Colonic mucosa (tissue), 4 donors: Measurements from ENCODE around the gene DHPS. TPM values are rescaled to one million over a fixed set of nuclear protein-coding genes. Genes with fewer than 3 reads are reported as not detected.

Source experiments
- DNase-seq: peaks from one replicate; pipeline ENCODE4 v3.0.0-alpha.2; 2020
- H3K27ac ChIP-seq: fragments of 200-600 bp; one replicate; pipeline ENCODE4 v1.8.0; 2021
- H3K27me3 ChIP-seq: fragments of 200-600 bp; one replicate; pipeline ENCODE4 v1.8.0; 2021
- H3K36me3 ChIP-seq: fragments of 200-600 bp; one replicate; pipeline ENCODE4 v1.8.0; 2021
- H3K4me1 ChIP-seq: fragments of 200-600 bp; one replicate; pipeline ENCODE4 v1.8.0; 2021; ENCODE audit warnings: mild to moderate bottlenecking
- H3K4me3 ChIP-seq: fragments of 200-600 bp; one replicate; pipeline ENCODE4 v1.8.0; 2021
- H3K9ac ChIP-seq, 2 donors: one replicate each; pipeline ENCODE4 v1.7.0; 2013; ENCODE audit warnings: control low read depth in 2 of 2, low read depth in 2 of 2, low read length in 2 of 2
- H3K9me3 ChIP-seq: fragments of 200-600 bp; one replicate; pipeline ENCODE4 v1.8.0; 2021
- intact Hi-C: fragments of 100-400 bp; cut with DNase I; formaldehyde crosslinking; loops from one replicate; pipeline ENCODE4 v1.14.1; 2022
- total RNA-seq, 2 donors: library from RNA; stranded (reverse); fragmentation: NEBNext Ultra II Directional in 1 of 2; extraction: Animal tissue kit (Norgen Biotek cat#: 25700) in 1 of 2; gene quantifications; one replicate each; pipeline ENCODE4 v1.2.1, GENCODE V29; 2021
- TF ChIP-seq, protein P1 (sequence below): fragments of 200-600 bp; IDR thresholded peaks from one replicate; pipeline ENCODE4 v1.8.0; 2022; ENCODE audit warnings: antibody characterized with exemption, mild to moderate bottlenecking
- donor health status: healthy.
- donor health status: DM: no; HTN: no; CAD: no.
- donor health status: DM: no; HTN: no; CAD: no.

The DHPS gene
- total RNA-seq, 2 donors from 2014 or later: 66.2 to 87.5 TPM

DNA sequence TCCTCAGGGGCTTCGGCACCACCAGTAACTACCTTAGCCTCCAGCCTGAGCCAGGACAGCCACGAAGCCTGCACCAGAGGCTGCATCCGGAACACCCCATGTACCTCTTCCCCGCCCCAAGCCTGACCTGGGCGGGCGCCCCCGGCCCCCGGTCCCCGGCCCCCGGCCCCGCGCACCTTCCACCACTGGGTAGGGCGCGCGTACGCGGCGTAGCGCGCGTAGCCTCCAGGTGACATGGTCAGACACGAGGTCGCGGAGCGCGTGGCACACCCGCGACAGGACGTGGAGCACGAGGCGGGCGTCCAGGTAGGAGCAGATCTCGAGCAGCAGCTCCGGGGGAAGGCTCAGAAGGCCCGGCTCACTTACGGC lies 14.3 kb upstream of the DHPS start:
- H3K27ac ChIP-seq: no peak overlapping the region
- H3K9ac ChIP-seq: peak overlapping the region; percentile 62 to 81
- H3K4me1 ChIP-seq: peaks cover 5% of the 10 kb centered on the region
- H3K9me3 ChIP-seq: no peaks in the 10 kb centered on the region
- TF ChIP-seq, protein P1, sequence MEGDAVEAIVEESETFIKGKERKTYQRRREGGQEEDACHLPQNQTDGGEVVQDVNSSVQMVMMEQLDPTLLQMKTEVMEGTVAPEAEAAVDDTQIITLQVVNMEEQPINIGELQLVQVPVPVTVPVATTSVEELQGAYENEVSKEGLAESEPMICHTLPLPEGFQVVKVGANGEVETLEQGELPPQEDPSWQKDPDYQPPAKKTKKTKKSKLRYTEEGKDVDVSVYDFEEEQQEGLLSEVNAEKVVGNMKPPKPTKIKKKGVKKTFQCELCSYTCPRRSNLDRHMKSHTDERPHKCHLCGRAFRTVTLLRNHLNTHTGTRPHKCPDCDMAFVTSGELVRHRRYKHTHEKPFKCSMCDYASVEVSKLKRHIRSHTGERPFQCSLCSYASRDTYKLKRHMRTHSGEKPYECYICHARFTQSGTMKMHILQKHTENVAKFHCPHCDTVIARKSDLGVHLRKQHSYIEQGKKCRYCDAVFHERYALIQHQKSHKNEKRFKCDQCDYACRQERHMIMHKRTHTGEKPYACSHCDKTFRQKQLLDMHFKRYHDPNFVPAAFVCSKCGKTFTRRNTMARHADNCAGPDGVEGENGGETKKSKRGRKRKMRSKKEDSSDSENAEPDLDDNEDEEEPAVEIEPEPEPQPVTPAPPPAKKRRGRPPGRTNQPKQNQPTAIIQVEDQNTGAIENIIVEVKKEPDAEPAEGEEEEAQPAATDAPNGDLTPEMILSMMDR: no peak
- H3K27me3 ChIP-seq: no peaks in the 10 kb centered on the region
- intact Hi-C loops: no loop called here
- peak overlapping the region; percentile 75 for H3K4me3 ChIP-seq
- no peak for DNase-seq
- H3K36me3 ChIP-seq: no peaks in the 10 kb centered on the region

DNA sequence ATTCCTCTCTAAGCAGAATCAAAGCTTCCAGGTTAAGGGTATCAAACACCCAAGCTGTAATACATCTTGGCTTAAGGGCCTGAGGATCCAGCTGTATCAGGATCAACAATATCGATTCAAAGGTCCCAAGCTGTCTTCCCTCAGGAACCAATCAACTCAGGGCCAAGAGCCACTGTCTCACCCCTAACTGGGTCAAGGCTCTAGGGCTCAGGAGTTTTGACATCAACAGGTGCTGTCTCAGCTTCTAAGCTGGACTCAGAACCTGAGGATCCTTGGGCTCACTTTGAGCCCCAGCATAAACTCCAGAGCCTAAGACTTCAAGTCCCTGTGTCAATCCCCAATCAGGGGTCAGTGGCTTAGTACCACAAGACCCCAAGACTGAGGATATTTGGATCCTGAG lies 13.8 kb upstream of the DHPS start:
- peak overlapping the region in 1 of 2 donors; percentile 40 for H3K9ac ChIP-seq
- TF ChIP-seq, protein P1: no peak
- peak overlapping the region; percentile 75 for H3K4me3 ChIP-seq
- H3K9me3 ChIP-seq: no peaks in the 10 kb centered on the region
- no peaks in the 10 kb centered on the region for H3K36me3 ChIP-seq
- no peak for DNase-seq
- no peaks in the 10 kb centered on the region for H3K27me3 ChIP-seq
- no peak overlapping the region for H3K27ac ChIP-seq
- H3K4me1 ChIP-seq: peaks cover 5% of the 10 kb centered on the region
- intact Hi-C loops: no loop called here

DNA sequence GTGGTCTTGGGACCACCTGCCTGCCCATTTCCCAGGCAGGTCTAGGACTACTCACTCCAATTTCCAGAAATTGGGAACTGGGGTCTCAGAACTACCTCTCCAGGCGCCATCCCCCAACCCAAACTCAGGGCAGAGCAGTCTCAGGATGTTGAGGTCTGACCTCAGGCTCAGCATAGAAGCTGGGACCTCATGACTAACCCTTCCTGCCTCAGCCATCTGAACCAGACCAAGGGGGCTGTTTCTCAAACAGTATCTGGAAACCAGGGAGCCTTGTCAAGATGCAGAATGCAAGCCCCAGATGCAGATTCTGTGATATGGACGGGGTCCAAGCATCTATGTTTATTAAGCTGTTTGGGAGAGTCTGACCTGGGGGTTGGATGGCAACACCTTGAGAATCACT lies 13.4 kb upstream of the DHPS start:
- peaks cover 5% of the 10 kb centered on the region for H3K4me1 ChIP-seq
- intact Hi-C loops: no loop called here
- no peak overlapping the region for H3K9ac ChIP-seq
- TF ChIP-seq, protein P1: no peak
- H3K9me3 ChIP-seq: no peaks in the 10 kb centered on the region
- no peak for DNase-seq
- H3K27me3 ChIP-seq: no peaks in the 10 kb centered on the region
- H3K27ac ChIP-seq: no peak overlapping the region
- H3K36me3 ChIP-seq: no peaks in the 10 kb centered on the region
- no peak overlapping the region for H3K4me3 ChIP-seq

DNA sequence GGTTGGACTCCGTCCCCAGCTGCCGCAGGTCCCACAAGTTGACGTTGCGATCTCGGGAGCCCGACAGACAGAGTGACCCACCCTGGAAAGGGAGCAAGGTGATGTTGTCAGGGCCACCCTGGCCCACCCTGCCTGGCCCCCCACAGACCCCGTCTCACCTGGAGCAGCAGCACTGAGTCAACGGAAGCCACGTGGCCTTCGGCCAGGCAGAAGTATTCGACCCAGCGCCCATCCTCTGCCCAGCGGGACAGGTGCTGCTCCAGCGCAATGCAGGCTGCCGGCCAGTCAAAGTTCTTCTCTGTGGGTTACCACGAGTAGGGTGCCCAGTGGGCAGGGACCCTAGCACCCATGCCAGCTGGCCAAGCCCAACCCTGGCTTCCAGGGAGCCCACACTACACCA lies 13.0 kb upstream of the DHPS start:
- Histone ChIP-seq H3K4me3 (no peak overlapping the region), H3K9me3 (no peaks in the 10 kb centered on the region), H3K27me3 (no peaks in the 10 kb centered on the region), H3K9ac (no peak overlapping the region), H3K36me3 (no peaks in the 10 kb centered on the region), H3K4me1 (peaks cover 5% of the 10 kb centered on the region), H3K27ac (no peak overlapping the region)
- intact Hi-C loops: no loop called here
- TF ChIP-seq, protein P1: no peak
- no peak for DNase-seq

DNA sequence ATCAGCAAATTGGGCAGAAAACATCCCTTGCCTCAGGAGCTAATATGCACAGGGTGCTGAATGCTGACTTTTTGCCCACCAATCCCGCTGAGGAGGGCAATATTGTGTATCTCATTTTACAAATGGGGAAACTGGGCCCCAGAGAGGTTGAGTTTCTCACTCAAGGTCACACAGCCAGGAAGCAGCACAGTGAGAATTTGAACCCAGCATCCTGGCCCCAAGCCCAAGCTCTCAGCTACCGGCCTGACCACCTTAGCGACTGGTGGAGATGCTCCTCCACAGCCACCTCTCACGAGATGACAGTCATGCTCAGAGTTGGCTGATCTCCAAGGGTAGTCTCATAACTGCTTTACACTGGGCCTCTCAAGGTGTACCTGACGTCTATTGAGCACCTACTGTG lies 11.3 kb upstream of the DHPS start:
- no peak for DNase-seq
- TF ChIP-seq, protein P1: no peak
- Histone ChIP-seq H3K4me3 (no peak overlapping the region), H3K36me3 (no peaks in the 10 kb centered on the region), H3K9ac (no peak overlapping the region), H3K27me3 (no peaks in the 10 kb centered on the region), H3K27ac (no peak overlapping the region), H3K4me1 (peaks cover 5% of the 10 kb centered on the region), H3K9me3 (no peaks in the 10 kb centered on the region)
- intact Hi-C loops: no loop called here
